GM12874 (cell line): ENCODE results near the gene IKZF4.
A peak's percentile ranks its signal among the peaks of the same experiment; 100 is the strongest.

Experiments used
- CTCF ChIP-seq: IDR thresholded peaks from 2 replicates; pipeline ENCODE4 v1.5.1; 2011; ENCODE audit warnings: low read depth, mild to moderate bottlenecking, control low read depth, low read length, moderate library complexity; ENCODE audit not compliant: insufficient read depth

Gene IKZF4

GRCh38 chr12:56053407-56053893 lies 32.6 kb downstream of the IKZF4 start:
- no peak for TF ChIP-seq CTCF

- no peak for TF ChIP-seq CTCF
Measured at GRCh38 chr12:56061982-56062381, 41.1 kb downstream of the IKZF4 start.

- no peak for TF ChIP-seq CTCF
Measured at GRCh38 chr12:56062996-56063395, 42.2 kb downstream of the IKZF4 start.

GRCh38 chr12:56071648-56072047 lies 50.8 kb downstream of the IKZF4 start:
- TF ChIP-seq CTCF = no peak

GRCh38 chr12:56074396-56074795 lies 53.6 kb downstream of the IKZF4 start:
- no peak for TF ChIP-seq CTCF

- no peak for TF ChIP-seq CTCF
Measured at GRCh38 chr12:56078427-56078826, 57.6 kb downstream of the IKZF4 start.

GRCh38 chr12:56078931-56079722 lies 58.3 kb downstream of the IKZF4 start:
- peak; percentile 77 for TF ChIP-seq CTCF
